ENCODE results near the gene MAGEB17.
A peak's percentile ranks its signal among the peaks of the same experiment; 100 is the strongest.

The MAGEB17 gene

GRCh38 chrX:16167181-16167580, at the start of gene MAGEB17:
Gene MAGEB17, plus strand, starts transcription at chrX:16167481. Its CDS starts 2,902 bp downstream, at chrX:16170383.
- H3K27ac Mint-ChIP-seq = no peak within 1 kb of the TSS
- H3K27me3 Mint-ChIP-seq (ENCODE audit: low read depth) = no peaks in the 10 kb centered on the region
- H3K4me3 Mint-ChIP-seq = no peak within 1 kb of the TSS
- no peaks in the 10 kb centered on the region for H3K4me1 Mint-ChIP-seq (ENCODE audit: low read depth)
- no peaks in the 10 kb centered on the region for H3K9me3 Mint-ChIP-seq
- no peaks in the 10 kb centered on the region for H3K36me3 Mint-ChIP-seq (ENCODE audit: low read depth)

- Mint-ChIP-seq H3K36me3 (ENCODE audit: low read depth) (peaks cover 4% of the 10 kb centered on the region), H3K27me3 (ENCODE audit: low read depth) (peaks cover 21% of the 10 kb centered on the region), H3K27ac (no peak overlapping the region), H3K4me1 (ENCODE audit: low read depth) (peaks cover 19% of the 10 kb centered on the region), H3K4me3 (peak overlapping the region; percentile 14), H3K9me3 (no peaks in the 10 kb centered on the region)
Measured at GRCh38 chrX:16119353-16120220, 47.7 kb upstream of the MAGEB17 start.

- peaks cover 21% of the 10 kb centered on the region for H3K27me3 Mint-ChIP-seq (ENCODE audit: low read depth)
- H3K4me1 Mint-ChIP-seq (ENCODE audit: low read depth) = peaks cover 19% of the 10 kb centered on the region
- peak overlapping the region; percentile 14 for H3K4me3 Mint-ChIP-seq
- no peak overlapping the region for H3K27ac Mint-ChIP-seq
- peaks cover 4% of the 10 kb centered on the region for H3K36me3 Mint-ChIP-seq (ENCODE audit: low read depth)
- H3K9me3 Mint-ChIP-seq = no peaks in the 10 kb centered on the region
Measured at GRCh38 chrX:16120431-16120830, 46.9 kb upstream of the MAGEB17 start.

- Mint-ChIP-seq H3K27me3 (ENCODE audit: low read depth) (peaks cover 21% of the 10 kb centered on the region), H3K4me3 (no peak within 1 kb of the TSS), H3K4me1 (ENCODE audit: low read depth) (peaks cover 19% of the 10 kb centered on the region), H3K9me3 (no peaks in the 10 kb centered on the region), H3K27ac (no peak within 1 kb of the TSS), H3K36me3 (ENCODE audit: low read depth) (peaks cover 4% of the 10 kb centered on the region)
Measured at GRCh38 chrX:16123222-16123786, 44.0 kb upstream of the MAGEB17 start, which contains the start of gene GRPR. Gene GRPR, plus strand, starts transcription at chrX:16123565. Its CDS starts 389 bp downstream, at chrX:16123954.

GRCh38 chrX:16124201-16124600, 43.1 kb upstream of the MAGEB17 start:
- Mint-ChIP-seq H3K4me3 (no peak overlapping the region), H3K27ac (no peak overlapping the region), H3K9me3 (no peaks in the 10 kb centered on the region), H3K36me3 (ENCODE audit: low read depth) (peaks cover under 1% of the 10 kb centered on the region), H3K27me3 (ENCODE audit: low read depth) (peaks cover 21% of the 10 kb centered on the region), H3K4me1 (ENCODE audit: low read depth) (peaks cover 16% of the 10 kb centered on the region)

GRCh38 chrX:16125520-16126149, 41.6 kb upstream of the MAGEB17 start:
- H3K27me3 Mint-ChIP-seq (ENCODE audit: low read depth) = peaks cover 18% of the 10 kb centered on the region
- no peaks in the 10 kb centered on the region for H3K9me3 Mint-ChIP-seq
- no peak overlapping the region for H3K4me3 Mint-ChIP-seq

GRCh38 chrX:16130707-16131106, 36.6 kb upstream of the MAGEB17 start:
- H3K36me3 Mint-ChIP-seq (ENCODE audit: low read depth) = no peaks in the 10 kb centered on the region
- H3K4me3 Mint-ChIP-seq = no peak overlapping the region
- no peaks in the 10 kb centered on the region for H3K4me1 Mint-ChIP-seq (ENCODE audit: low read depth)
- H3K27ac Mint-ChIP-seq = no peak overlapping the region
- no peaks in the 10 kb centered on the region for H3K9me3 Mint-ChIP-seq
- H3K27me3 Mint-ChIP-seq (ENCODE audit: low read depth) = peaks cover 10% of the 10 kb centered on the region

More at GRCh38 chrX:16125520-16126149, 41.6 kb upstream of the MAGEB17 start:
- H3K36me3 Mint-ChIP-seq (ENCODE audit: low read depth) = no peaks in the 10 kb centered on the region
- peaks cover 2% of the 10 kb centered on the region for H3K4me1 Mint-ChIP-seq (ENCODE audit: low read depth)
- no peak overlapping the region for H3K27ac Mint-ChIP-seq

GRCh38 chrX:16134936-16135335, 32.3 kb upstream of the MAGEB17 start:
- no peaks in the 10 kb centered on the region for H3K4me1 Mint-ChIP-seq (ENCODE audit: low read depth)
- H3K36me3 Mint-ChIP-seq (ENCODE audit: low read depth) = no peaks in the 10 kb centered on the region
- no peaks in the 10 kb centered on the region for H3K9me3 Mint-ChIP-seq
- H3K4me3 Mint-ChIP-seq = no peak overlapping the region
- H3K27ac Mint-ChIP-seq = no peak overlapping the region
- peaks cover 13% of the 10 kb centered on the region for H3K27me3 Mint-ChIP-seq (ENCODE audit: low read depth)

- Mint-ChIP-seq H3K27me3 (ENCODE audit: low read depth) (peaks cover 13% of the 10 kb centered on the region), H3K27ac (no peak overlapping the region), H3K9me3 (no peaks in the 10 kb centered on the region), H3K4me3 (no peak overlapping the region), H3K4me1 (ENCODE audit: low read depth) (no peaks in the 10 kb centered on the region), H3K36me3 (ENCODE audit: low read depth) (no peaks in the 10 kb centered on the region)
Measured at GRCh38 chrX:16136080-16136479, 31.2 kb upstream of the MAGEB17 start.

- Mint-ChIP-seq H3K36me3 (ENCODE audit: low read depth) (no peaks in the 10 kb centered on the region), H3K4me1 (ENCODE audit: low read depth) (no peaks in the 10 kb centered on the region), H3K27ac (no peak overlapping the region), H3K27me3 (ENCODE audit: low read depth) (peaks cover 13% of the 10 kb centered on the region), H3K9me3 (no peaks in the 10 kb centered on the region), H3K4me3 (no peak overlapping the region)
Measured at GRCh38 chrX:16137416-16138107, 29.7 kb upstream of the MAGEB17 start.

GRCh38 chrX:16138108-16138427, 29.2 kb upstream of the MAGEB17 start:
- H3K27ac Mint-ChIP-seq = no peak overlapping the region
- peaks cover 13% of the 10 kb centered on the region for H3K27me3 Mint-ChIP-seq (ENCODE audit: low read depth)
- no peak overlapping the region for H3K4me3 Mint-ChIP-seq
- no peaks in the 10 kb centered on the region for H3K4me1 Mint-ChIP-seq (ENCODE audit: low read depth)
- no peaks in the 10 kb centered on the region for H3K9me3 Mint-ChIP-seq
- no peaks in the 10 kb centered on the region for H3K36me3 Mint-ChIP-seq (ENCODE audit: low read depth)

- Mint-ChIP-seq H3K9me3 (no peaks in the 10 kb centered on the region), H3K27ac (no peak overlapping the region), H3K36me3 (ENCODE audit: low read depth) (no peaks in the 10 kb centered on the region), H3K4me3 (no peak overlapping the region), H3K4me1 (ENCODE audit: low read depth) (no peaks in the 10 kb centered on the region), H3K27me3 (ENCODE audit: low read depth) (peaks cover 3% of the 10 kb centered on the region)
Measured at GRCh38 chrX:16140448-16140847, 26.8 kb upstream of the MAGEB17 start.

GRCh38 chrX:16140983-16141382, 26.3 kb upstream of the MAGEB17 start:
- Mint-ChIP-seq H3K27me3 (ENCODE audit: low read depth) (peaks cover 3% of the 10 kb centered on the region), H3K27ac (no peak overlapping the region), H3K9me3 (no peaks in the 10 kb centered on the region), H3K36me3 (ENCODE audit: low read depth) (no peaks in the 10 kb centered on the region), H3K4me1 (ENCODE audit: low read depth) (no peaks in the 10 kb centered on the region), H3K4me3 (no peak overlapping the region)

- H3K36me3 Mint-ChIP-seq (ENCODE audit: low read depth) = no peaks in the 10 kb centered on the region
- no peak overlapping the region for H3K4me3 Mint-ChIP-seq
- no peaks in the 10 kb centered on the region for H3K9me3 Mint-ChIP-seq
- no peaks in the 10 kb centered on the region for H3K4me1 Mint-ChIP-seq (ENCODE audit: low read depth)
- H3K27me3 Mint-ChIP-seq (ENCODE audit: low read depth) = peaks cover 3% of the 10 kb centered on the region
- H3K27ac Mint-ChIP-seq = no peak overlapping the region
Measured at GRCh38 chrX:16141422-16142245, 25.6 kb upstream of the MAGEB17 start.
